Measurements from ENCODE around the gene GPR84.

GRCh38 chr12:54352022-54352531, 12.2 kb downstream of the GPR84 start:
- TF ChIP-seq CTCF (IDR thresholded peaks at IDR 0.05 in 2 of 3, conservative IDR thresholded peaks at IDR 0.05 in 1 of 3; ENCODE audit: control insufficient read depth in 2 of 3, extremely low read depth in 1 of 3, insufficient read depth in 1 of 3, low read depth in 3 of 3, low read length in 3 of 3) (no peak), HCFC1 (IDR thresholded peaks at IDR 0.05; ENCODE audit: low read length) (no peak), MXI1 (IDR thresholded peaks at IDR 0.05; ENCODE audit: low read depth, low read length) (no peak), RFX5 (IDR thresholded peaks at IDR 0.05; ENCODE audit: low read depth, low read length) (no peak), GABPA (IDR thresholded peaks at IDR 0.05; ENCODE audit: low read depth) (no peak), CBFB (IDR thresholded peaks at IDR 0.05; ENCODE audit: low read depth) (no peak), MEF2A (IDR thresholded peaks at IDR 0.05; ENCODE audit: insufficient read depth, low read depth, low read length) (peak; percentile 59; the same call in 1 of the 2 replicates)

Measured in GM12878 (cell line).